ENCODE measurements around the gene SPTBN5.

The SPTBN5 gene

DNA sequence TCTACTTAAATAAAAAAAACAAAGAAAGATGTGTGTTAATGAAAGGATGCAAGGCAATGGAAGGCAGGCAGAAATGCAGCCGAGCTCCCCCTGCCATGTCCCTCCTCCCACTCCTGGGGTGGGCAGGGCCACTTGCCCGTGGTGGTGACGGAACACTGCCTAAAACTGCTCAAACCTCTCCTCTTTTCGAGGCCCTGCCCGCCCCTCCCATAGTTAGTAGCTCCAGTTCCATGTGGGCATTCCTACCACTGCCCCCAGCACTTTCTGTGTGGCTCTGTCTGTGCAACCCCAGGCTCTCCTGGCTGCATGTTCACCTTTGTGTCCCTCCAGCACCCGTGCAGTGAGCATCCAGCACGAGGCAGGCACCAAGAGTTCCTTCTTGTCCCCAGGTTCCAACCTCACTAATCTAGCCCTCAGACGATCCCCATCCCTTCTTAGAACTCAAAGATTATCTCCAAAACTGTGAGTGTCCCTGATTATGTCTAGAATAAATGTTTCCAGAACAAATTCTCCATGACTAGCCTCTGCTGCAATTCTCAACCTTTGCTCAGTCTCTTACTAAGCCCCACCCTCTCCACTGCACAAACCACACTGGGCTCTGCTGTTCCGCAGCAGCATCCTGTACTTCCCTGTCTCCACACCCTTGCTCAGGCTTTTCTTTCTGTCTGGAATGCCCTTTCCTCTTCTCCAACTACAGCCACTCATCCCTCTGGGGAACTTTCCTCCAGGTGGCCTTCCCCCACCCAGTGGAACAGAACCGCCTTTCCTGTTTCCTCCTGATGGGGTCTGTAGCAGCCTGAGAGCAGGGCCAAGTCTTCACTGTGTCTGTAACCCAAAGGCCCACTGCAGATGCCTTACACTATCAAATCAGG lies 32.6 kb upstream of the SPTBN5 start:
- peak in 1 of 5 experiments; percentile 30 for DNase-seq

DNA sequence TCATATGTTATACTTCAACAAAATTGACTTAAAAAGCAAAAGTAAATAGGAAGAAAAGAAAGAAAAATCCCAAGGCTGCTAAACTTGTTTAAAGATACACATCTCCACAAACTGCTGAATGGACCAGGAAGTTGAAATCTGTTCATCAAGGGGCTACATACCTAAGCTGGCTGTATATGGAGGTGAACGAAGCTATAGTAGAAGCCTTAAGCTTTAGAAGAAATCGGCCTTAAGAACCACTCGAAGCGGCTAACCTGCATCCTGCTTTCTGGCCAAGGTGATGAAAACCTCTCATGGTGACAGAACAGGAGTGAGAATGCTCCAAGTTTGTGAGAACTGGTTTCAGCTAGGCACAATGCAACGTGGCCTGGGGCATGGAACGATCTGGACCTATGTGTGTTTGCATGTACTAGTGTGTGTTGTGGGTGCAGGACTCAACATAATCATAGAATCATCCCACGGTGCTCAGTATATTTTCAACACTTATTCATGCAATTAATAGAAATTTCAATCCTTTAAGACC lies 31.3 kb upstream of the SPTBN5 start:
- DNase-seq: no peak

DNA sequence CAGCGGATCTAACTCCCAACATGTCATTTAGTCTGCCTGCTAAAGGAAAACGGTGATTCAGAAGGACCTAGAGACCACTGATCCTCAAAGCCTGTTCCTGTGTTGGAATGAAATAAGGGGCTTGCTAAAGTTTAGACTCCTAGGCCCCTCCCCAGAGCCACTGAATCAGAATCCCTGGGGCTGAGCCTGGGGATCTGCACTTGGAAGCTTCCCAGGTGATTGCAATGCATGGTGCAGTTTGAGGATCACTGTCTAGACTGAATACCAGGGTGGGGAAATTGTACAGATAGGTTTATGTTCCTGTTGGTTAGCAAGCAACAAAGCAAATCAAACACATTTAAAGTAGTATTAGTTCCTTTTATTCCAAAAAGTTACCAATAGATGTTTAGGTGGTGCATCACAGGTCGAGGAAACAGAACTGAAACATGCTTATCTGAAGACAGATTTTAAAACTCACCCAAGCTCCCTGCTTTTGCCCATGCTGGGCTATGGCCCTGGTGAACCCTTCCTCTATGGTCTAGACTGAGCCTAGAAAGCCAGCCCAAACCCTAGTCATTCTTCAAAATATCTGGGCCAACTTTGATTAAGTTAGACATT lies 29.6 kb upstream of the SPTBN5 start:
- no peak for DNase-seq

DNA sequence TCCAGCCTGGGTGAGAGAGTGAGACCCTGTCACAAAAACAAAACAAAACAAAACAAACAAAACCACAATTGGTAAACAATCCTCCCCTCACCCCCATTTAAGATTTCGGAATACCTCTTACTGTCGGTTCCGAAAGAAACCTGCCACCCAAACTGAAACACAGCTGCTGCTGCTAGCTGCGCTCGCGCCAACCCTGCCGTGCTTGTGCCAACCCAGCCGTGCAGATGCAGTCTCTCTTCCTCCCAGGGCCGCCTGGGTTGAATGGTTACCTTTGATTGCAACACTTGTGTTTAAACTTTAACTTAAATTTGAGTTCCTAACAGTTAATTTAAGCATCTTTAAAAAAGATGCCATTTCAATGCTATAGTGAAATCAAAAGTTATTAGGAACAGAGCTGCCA lies 28.5 kb upstream of the SPTBN5 start:
- DNase-seq: no peak

DNA sequence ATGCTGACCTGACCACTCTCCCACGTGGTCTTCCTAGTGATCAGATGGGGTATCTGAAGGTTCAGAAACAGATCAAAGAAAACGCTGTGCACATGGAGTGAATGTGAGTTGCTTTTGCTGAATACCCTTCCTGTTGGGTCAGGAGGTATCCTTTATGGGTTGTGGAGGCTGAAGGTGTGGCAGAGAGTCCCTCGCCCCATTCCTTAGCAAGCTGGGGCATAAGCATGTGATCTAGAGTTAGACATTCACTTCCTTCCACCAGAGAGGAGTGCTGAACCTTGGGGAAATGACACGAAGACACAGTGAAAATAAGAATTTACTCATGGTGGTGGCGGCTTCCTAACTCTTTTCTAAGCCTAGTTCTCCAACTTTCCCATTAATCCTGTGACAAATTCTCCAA lies 27.8 kb upstream of the SPTBN5 start:
- DNase-seq: no peak

DNA sequence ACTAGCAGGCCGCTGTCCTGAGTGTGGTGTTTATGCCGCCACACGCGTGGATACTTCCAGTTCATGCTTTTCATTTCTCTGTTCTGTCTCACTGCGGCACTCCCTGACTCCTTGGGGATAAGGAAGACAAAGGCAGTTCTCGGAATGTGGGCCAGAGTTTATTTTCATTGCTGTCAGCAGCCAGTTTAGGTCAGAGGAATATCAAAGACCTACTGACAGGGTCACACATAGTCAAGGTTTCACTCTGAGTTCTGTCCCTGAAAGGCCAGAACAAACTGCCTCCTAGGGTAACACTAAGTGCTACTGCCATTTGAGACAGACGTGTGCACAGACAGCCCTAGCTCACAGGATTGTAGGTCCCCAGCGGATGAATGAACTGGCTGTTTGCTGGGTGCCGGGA lies 27.3 kb upstream of the SPTBN5 start:
- no peak for DNase-seq

DNA sequence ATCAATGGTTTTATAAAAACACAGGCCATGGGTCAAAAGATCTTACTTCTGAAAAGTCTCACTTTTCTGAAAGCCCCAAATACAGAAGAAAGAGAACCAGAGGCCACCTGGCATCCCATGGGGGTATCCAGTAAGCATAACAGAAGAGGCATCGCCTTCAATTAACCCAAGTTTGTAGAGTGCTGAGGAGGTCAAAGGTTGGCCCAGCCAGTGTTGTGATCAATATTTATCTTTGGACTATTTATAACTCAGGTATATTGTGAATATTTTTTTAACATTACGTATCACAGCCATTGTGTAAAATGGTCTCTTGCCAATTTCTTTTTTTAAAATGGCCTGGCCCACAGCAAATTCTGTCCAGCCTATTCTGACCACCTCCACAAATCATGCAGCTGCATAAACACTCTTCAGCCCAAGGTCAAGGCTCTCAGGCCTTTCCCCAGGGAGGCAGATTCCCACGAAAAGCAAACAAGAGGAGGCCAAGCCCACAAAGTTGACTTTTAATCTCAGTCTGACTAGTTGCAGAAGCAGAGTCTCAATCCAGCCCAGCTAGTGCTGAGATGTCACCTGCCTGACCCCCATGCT lies 26.2 kb upstream of the SPTBN5 start:
- DNase-seq: no peak

DNA sequence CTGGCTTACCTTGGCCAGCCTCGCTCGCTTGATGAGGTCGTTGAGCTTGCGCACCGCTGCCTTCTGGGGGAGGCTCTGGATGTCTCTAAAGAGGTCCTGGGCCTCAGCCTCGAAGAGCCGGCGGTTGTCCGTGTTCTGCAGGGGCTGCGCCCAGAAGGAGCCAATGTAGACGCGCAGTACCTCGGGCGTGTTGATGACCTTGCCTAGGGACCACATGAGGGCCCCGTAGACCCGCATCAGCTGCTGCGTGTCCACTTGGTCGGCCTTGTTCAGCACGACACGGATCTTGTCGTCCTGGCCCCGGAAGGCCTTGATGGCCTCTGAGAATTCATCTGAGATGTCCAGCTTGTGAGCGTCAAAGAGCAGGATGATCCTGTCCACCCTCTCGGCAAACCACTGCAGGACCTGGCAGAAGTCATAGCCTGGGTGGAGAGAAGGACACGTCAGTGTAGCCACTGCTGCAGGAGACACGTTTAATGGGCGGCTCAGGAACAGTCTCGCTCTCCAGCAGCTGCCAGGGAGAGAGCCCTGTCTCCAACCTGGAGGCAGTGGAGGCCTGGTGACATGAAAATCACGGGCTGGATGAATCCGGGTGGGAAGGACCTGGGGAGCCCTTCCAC lies 25.5 kb upstream of the SPTBN5 start:
- no peak for DNase-seq

DNA sequence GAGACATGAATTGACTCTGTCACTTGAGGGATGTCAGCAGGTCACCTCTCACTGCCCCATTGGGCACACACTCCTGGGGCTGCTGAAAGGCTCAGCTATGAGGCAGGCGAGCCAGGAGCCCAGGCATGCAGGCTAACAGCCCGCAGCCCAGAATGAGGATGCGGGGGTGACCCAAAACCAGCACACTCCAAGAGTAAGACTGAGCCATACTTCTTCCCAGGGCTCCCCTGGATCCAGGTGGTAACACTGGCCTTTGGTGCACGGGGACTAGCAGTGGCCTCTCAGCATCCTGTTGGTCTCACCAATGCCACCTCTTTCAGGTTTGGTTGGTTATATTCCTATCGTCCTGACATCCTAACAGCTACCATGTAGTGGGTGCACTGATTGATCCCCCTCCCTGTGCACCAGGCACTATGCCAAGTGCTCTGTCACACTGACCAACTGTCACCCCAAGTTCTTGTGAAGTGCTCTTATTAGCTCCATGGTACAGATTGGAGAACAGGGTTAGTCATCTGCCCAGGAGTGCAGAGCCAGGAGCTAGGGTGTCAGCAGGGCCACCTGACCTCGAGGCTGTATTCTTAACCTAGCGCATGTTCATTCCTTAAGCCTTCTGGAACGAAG lies 24.8 kb upstream of the SPTBN5 start:
- no peak for DNase-seq

DNA sequence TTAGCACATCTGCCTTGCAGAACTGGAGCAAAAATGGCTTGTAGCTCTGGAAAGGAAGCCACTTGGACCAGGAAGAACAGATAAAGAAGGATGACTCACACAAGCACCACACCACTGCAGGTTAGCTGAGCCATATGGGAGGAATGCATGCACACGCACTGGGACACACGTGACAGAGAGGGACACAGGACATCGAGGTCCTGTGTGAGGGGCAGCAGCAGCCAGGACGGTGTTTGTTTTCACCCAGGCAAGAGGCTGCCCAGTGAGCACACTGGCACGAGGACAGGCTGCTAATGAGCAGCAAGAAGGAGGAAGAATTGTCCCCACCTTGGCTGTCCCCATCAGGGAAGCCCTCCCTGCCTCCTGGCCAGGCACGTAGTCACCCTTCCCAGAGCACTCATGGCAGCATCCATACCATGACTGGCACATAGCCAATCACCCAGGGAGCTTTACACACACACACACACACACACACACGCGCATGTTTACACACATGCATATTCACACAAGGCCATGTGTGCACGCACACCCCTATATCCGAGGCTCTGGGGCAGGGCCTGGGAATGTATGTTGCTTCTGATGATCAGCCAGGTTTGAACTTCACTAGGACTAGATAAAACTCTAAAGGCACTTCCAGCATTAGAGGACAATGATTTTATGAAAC lies 24.0 kb upstream of the SPTBN5 start:
- DNase-seq: no peak

DNA sequence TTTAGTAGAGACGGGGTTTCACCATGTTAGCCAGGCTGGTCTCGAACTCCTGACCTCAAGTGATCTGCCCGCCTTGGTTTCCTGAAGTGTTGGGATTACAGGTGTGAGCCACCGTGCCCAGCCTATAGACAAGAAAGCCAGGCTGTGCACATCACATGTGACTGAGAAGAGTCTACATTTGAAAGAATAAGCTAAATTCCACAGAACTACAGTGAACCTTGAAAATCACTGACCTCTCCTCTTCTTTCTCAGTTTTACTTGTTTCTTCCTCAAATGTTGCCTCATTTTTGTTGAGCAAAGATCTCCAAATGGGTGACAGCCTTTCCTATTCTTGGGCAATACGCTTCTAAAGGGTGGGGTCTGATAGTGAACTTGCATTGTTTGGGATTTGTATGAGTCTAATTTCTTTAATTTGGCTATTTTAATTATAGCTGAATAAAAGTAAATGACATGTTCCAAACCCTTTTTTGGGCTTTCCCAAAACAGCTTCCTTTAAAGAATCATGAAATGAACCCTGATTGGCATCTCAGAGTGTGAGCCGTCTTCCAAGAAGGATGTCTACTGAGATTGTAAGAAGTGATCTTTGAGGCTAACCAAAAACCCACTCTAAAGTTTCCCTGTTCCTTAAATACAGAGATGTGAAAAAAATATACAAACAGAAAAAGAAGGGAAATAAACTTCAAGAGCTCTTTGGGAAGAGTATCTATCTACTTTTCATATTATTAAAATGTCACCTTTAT lies 21.6 kb upstream of the SPTBN5 start:
- no peak for DNase-seq

DNA sequence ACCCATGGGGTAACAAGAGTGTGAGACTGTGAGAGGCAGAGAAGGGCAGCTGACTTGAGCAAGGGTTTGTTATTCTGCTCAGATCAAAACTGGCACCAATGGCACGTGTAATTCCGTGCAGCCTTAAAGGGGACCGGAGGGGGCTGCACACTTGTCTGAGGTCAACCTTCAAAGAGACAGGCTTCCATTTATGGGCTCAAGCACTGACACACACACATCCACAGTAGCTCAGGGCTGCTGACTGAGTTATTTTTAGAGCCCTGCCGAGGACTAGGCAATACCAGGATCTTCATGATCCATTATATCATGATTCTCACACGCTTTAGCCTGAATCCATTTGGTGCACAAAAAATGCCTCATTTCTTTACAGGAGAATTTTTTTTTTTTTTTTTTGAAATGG lies 20.6 kb upstream of the SPTBN5 start:
- DNase-seq: no peak

DNA sequence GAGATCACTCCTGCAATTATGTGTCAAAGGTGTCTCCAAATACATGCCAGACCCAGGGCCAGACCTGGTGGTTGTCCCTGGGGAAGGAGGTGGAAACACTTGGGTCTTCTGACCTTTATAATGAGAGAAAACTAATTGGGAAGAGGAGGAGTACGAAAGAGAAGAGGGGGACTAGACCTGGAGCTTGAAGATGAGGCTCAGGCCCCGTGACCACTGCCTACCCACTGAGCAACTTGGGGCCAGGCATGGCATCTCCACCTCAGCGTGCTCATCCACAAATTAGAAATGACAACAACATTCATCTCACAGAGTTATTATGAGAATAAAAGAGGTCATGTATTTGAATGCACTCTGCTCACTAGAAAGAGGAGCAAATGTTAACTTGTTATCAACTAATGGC lies 19.4 kb upstream of the SPTBN5 start:
- DNase-seq: no peak

DNA sequence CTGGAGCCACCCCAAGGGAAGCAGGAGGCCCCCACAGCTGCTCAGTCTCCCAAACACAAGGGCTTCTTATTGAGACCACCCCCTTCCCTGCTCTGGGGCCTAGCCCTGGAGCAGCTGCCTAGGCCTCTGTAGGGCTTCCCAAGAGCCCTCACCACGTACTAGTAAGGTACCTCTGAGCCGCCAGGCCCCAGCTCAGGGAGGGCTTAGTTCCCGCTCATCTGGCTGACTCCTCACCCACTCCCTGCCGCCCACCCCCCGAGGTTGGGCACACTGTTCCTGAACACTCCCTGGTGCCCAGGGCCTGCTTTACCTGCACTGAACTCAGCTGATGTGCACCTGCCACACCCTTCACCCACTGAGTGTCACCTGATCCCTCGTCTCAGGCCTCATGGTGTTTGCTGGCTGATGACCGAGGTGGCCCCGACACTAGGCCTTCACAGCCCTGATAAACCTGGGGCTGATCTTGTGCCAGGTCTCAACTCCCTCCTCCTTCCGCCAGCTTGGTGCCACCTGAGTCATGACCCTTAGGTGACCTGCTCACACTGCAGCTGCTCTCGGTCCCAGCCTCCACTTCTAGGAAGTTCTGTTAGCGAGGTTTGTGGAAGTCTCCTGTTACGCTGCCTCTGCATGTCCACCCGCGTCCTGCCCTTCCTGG lies 18.0 kb upstream of the SPTBN5 start:
- DNase-seq: no peak

DNA sequence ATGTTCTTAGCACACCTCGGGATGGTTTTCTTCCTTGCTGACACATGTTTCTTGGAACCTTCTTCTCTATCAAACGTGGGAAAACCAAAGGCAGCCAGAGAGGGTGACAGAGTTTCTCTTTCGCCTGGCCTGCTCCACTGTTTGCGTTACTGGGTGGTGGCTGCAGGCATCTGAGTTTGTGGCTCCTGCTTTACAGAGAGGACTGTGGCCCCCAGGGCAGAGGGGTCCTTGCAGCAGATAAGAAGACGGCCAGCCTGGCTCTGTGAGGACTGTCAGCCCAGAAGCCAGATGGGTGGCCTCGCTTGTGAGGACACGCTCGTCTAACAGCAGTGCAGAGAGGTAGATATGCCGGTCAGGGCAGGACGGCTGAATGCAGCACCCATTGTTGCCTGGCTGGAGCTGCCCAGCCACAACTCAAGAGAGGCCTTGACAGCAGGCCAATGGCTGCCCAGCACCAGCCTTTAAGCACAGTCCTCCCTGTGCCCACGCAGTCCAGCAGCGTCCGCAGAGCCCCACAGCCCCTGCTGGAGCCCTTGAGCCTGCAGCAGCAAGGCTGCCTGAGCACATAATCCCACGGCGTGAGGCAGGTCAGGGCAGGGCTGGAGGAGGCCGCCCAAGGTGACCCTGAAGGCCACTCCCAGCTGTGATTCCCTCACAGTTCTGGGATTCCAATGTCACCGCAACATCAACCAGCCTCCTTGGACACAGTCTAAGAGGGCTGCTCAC lies 15.0 kb upstream of the SPTBN5 start:
- DNase-seq: no peak

DNA sequence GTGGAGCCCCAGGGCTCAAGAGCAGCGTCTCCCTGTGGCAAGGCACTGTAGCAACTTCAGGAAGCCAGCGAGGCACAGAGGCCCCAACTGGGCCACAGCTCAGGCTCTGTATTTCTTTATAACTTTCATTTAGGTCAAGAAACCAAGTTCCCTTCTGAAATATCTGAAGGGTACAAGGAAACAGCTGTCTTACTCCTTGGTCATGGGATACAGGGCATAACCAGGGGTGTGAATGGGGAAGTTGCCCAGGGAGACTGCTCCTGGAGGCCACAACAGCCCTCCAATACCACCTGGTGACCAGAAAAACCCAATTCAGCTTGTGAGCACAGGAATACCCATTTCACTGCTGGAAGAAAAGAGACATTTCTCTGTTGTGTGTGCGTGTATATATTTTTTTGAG lies 13.3 kb upstream of the SPTBN5 start:
- DNase-seq: no peak

DNA sequence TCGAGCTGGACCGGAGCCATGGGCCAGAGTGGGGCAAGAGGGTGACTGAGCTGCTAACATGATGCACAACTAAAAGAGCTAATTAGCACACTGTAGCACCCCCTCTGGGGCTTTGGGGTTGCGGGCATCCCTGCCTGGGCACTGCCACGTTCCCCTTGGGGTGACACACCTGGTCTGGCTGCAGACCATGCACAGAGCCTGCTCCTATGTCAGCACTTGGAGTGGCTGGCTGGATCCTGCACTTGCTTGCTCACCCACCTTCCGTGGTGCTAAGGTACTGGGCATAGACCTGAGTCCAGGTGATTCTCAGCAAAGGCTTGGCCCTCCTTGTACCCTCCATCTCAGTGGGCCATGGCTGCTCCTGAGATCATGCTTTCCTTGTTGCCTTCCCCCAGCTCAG lies 12.8 kb upstream of the SPTBN5 start:
- DNase-seq: no peak

DNA sequence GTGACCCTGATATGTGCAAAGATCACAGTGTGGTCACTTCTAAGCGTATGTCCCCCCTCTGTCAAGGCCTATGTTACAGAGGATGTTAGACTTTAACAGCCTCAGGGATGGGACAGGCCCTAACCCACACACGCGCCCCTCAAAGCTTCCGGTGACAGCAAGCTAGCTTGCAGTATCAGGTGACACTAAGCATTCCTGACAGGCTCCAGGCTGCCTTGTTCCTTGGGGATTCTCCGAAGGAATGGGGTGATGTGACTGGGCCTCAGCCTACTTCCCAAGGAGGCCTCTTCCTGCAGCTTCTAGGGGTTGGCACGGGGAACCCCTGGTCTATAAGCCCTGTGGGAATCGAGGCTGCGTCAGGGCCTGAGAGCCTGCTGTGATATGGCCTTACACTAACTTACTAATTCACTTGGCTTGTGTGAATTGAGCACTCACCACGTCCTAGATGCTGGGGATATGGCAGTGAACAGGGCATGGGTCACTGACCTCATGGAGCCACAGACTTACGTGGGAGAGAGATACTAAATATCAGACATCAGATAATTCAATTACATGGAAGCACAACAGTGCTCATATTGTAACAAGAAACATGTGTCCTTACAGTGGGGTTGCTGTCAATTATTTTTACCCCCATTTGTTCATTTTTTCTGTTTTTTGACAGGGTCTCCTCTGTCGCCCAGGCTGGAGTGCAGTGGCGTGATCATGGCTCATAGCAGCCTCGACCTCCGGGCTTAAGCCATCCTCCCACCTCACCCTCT lies 11.4 kb upstream of the SPTBN5 start:
- no peak for DNase-seq

DNA sequence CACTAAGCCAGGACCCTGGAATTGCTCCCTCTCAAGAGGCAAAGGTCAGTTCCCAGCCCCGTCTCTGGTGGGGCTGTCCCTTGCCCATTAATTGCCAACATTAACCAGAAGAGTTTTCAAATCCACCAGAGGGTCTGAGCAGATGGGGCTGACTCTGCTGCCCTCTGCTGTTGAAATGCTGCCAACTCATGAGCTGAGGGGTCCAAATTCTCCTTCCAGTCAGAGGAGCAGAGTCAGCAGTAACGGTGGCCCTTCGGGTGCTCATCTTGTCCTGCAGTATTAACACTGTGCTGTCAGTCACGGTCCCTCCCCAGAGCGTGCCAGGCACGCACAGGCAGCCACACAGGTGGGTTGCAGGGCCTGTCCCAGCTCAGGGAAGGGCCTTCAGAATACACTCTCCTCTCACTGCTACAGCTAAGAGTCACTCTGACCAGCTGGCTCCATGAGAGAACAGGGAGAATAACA lies 10.7 kb upstream of the SPTBN5 start:
- DNase-seq: peak; percentile 27 to 72 (median 55)

DNA sequence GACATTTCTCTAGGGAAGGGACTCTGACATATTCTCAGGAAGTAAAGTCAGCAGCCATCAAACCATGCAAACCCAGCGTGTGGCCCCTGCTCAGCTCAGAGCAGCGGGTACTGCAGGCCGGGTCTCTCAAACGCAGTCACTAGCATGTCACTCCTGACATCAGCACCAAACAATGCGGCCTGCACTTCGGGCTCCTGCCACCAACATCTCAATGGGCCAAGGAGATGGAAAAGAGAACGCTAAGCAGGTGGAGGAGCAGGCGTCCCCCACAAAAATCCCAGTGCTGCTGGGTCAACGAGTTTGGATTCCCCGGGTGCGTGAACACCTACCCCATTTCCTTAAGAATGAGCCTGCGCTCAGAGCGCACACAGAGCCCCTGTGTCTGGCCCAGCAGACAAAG lies 9.9 kb upstream of the SPTBN5 start:
- DNase-seq: no peak

All from T-helper 2 cell (primary cell).